HEK293 (cell line): ENCODE results near the gene LSP1.

ENCODE experiments used
- CTCF ChIP-seq: fragments of 450-650 bp; formaldehyde crosslinking; IDR thresholded peaks from 2 replicates; pipeline ENCODE4 v1.5.1; 2016; ENCODE audit warnings: missing biosample characterization, missing genetic modification characterization
- YY1 ChIP-seq: fragments of 450-650 bp; formaldehyde crosslinking; IDR thresholded peaks from 2 replicates; pipeline ENCODE4 v1.5.1; 2018; ENCODE audit warnings: missing biosample characterization, missing genetic modification characterization
- ZNF677 ChIP-seq: fragments of 450-650 bp; IDR thresholded peaks from 2 replicates; pipeline ENCODE4 v1.5.0; 2018; ENCODE audit warnings: missing biosample characterization, mild to moderate bottlenecking, missing genetic modification characterization, moderate library complexity

GRCh38 chr11:1883346-1884302 is 30.7 kb downstream of the LSP1 start:
- TF ChIP-seq ZNF677 (tag by site-specific recombination) = no peak
- TF ChIP-seq CTCF (tag by site-specific recombination) = no peak
- TF ChIP-seq YY1 (tag by site-specific recombination) = no peak
